Measurements from ENCODE around the gene SERTAD2. TPM values are rescaled to one million over a fixed set of nuclear protein-coding genes. Genes with fewer than 3 reads are reported as not detected.
A peak's percentile ranks its signal among the peaks of the same experiment; 100 is the strongest.

Gene SERTAD2
- total RNA-seq, 1 donor from 2014 or later, result 19.1 TPM

DNA sequence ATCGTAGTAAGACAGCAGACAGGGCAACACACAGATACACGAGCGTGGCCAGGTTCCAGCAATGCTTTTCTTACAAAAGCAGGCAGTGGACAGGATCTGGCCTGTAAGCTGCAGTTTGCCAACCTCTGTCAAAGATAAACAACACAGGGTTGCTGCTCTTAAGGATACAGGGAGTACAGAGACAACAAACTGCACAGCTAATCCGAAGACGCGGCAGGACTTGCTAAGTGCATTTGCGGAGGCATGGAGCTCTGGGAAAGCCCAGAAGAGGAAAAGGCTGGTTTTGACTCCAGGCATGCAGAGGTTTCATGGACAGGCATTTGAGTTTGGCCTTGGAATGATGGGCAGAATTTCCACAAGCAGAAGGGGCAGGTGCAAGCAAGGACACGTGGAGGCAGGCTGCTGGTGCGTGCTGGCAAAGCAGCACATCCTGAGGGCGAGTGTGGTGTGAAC lies 24.4 kb downstream of the SERTAD2 start:
- no peak overlapping the region for H2AFZ ChIP-seq (replicated peaks)
- H3K36me3 ChIP-seq, result no peaks in the 10 kb centered on the region
- Mint-ChIP-seq H3K36me3 (peaks cover 9% of the 10 kb centered on the region), H3K4me1 (peaks cover 67% of the 10 kb centered on the region), H3K9me3 (no peaks in the 10 kb centered on the region), H3K27me3 (ENCODE audit: insufficient read depth, low read depth) (peaks cover 4% of the 10 kb centered on the region), H3K27ac (peak overlapping the region; percentile 17), H3K4me3 (no peak overlapping the region)
- H3F3A ChIP-seq (ENCODE audit: low read depth), result peaks cover 31% of the 10 kb centered on the region
- H3K4me3 ChIP-seq, result no peak overlapping the region
- peaks cover 56% of the 10 kb centered on the region for H3K4me1 ChIP-seq
- H3K9me3 ChIP-seq (ENCODE audit: low read depth), result no peaks in the 10 kb centered on the region
- no peak for DNase-seq (ENCODE audit: low spot score)
- H3K4me2 ChIP-seq, result no peak overlapping the region
- H3K27me3 ChIP-seq, result no peaks in the 10 kb centered on the region
- H3K27ac ChIP-seq, result no peak overlapping the region
- H4K20me1 ChIP-seq (ENCODE audit: low read depth), result peaks cover 8% of the 10 kb centered on the region
- no peak for TF ChIP-seq EZH2 (IDR thresholded peaks at IDR 0.05)
- TF ChIP-seq EZH2phosphoT487 (IDR thresholded peaks at IDR 0.05), result no peak
- TF ChIP-seq, protein P1, sequence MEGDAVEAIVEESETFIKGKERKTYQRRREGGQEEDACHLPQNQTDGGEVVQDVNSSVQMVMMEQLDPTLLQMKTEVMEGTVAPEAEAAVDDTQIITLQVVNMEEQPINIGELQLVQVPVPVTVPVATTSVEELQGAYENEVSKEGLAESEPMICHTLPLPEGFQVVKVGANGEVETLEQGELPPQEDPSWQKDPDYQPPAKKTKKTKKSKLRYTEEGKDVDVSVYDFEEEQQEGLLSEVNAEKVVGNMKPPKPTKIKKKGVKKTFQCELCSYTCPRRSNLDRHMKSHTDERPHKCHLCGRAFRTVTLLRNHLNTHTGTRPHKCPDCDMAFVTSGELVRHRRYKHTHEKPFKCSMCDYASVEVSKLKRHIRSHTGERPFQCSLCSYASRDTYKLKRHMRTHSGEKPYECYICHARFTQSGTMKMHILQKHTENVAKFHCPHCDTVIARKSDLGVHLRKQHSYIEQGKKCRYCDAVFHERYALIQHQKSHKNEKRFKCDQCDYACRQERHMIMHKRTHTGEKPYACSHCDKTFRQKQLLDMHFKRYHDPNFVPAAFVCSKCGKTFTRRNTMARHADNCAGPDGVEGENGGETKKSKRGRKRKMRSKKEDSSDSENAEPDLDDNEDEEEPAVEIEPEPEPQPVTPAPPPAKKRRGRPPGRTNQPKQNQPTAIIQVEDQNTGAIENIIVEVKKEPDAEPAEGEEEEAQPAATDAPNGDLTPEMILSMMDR (IDR thresholded peaks at IDR 0.05), result no peak
- H3K9ac ChIP-seq, result no peak overlapping the region
- H3K79me2 ChIP-seq (ENCODE audit: low read depth), result peaks cover 18% of the 10 kb centered on the region

DNA sequence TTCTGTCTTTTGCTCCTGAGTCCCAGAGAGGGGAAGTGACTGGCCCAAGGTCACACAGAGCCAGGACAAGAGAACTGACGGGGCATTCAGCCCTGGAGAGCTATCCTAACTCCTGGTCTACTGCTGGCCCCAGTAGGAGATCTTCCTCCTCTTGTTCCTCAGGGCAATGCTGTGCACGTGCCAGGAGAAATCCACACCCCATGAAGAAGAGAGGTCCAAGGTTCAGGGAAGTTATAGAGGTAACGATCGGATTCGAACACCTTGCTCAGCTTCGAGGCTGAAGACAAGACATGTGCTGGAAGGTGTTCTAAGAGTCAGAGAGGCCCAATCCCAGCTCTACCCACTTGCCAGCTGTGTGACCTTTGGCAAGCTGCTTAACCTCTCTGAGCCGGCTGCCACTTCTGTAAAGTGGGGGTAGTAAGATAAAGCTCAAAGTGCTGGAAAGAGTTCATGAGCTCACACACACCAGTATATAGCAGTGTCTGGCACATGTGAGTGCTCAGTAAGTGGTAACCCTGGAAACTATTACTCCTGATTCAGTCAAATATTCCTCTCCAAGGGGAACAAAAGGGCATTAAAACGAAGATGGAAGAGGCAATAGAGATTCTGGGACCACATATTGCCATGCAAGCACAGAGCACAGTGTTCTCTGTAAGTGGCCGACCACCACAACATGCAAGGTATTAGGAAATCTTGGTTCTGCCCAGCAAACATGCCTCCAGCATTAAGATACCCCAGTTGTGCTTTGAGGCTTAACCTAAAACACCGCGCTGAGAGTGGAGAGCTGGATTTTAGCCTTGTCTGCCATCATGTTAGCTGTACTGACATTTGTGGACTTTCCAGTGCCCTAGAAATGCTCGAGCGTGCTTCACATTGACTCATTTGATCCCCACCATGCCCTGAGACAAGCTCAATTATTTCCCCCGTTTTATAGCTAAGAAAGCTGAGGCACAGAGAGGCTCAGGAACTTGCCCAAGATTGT lies 25.6 kb downstream of the SERTAD2 start:
- no peak overlapping the region for H2AFZ ChIP-seq (replicated peaks)
- TF ChIP-seq EZH2 (IDR thresholded peaks at IDR 0.05) (no peak), EZH2phosphoT487 (IDR thresholded peaks at IDR 0.05) (no peak)
- TF ChIP-seq, protein P1 (IDR thresholded peaks at IDR 0.05), result no peak
- peak overlapping the region; percentile 65 for H3K4me2 ChIP-seq
- H3K9me3 Mint-ChIP-seq, result no peaks in the 10 kb centered on the region
- H3K27ac Mint-ChIP-seq, result peak overlapping the region; percentile 79
- H3K27me3 ChIP-seq, result no peaks in the 10 kb centered on the region
- H3K79me2 ChIP-seq (ENCODE audit: low read depth), result peaks cover 9% of the 10 kb centered on the region
- H3K9me3 ChIP-seq (ENCODE audit: low read depth), result no peaks in the 10 kb centered on the region
- H3K36me3 Mint-ChIP-seq, result peaks cover 4% of the 10 kb centered on the region
- no peak for DNase-seq (ENCODE audit: low spot score)
- H3K36me3 ChIP-seq, result no peaks in the 10 kb centered on the region
- peaks cover 4% of the 10 kb centered on the region for H3K27me3 Mint-ChIP-seq (ENCODE audit: insufficient read depth, low read depth)
- no peak overlapping the region for H3K9ac ChIP-seq
- H3K27ac ChIP-seq, result peak overlapping the region; percentile 37
- H3K4me3 ChIP-seq, result no peak overlapping the region
- H3K4me1 ChIP-seq, result peaks cover 54% of the 10 kb centered on the region
- H3F3A ChIP-seq (ENCODE audit: low read depth), result peaks cover 33% of the 10 kb centered on the region
- peaks cover 2% of the 10 kb centered on the region for H4K20me1 ChIP-seq (ENCODE audit: low read depth)
- H3K4me3 Mint-ChIP-seq, result no peak overlapping the region
- peaks cover 61% of the 10 kb centered on the region for H3K4me1 Mint-ChIP-seq

DNA sequence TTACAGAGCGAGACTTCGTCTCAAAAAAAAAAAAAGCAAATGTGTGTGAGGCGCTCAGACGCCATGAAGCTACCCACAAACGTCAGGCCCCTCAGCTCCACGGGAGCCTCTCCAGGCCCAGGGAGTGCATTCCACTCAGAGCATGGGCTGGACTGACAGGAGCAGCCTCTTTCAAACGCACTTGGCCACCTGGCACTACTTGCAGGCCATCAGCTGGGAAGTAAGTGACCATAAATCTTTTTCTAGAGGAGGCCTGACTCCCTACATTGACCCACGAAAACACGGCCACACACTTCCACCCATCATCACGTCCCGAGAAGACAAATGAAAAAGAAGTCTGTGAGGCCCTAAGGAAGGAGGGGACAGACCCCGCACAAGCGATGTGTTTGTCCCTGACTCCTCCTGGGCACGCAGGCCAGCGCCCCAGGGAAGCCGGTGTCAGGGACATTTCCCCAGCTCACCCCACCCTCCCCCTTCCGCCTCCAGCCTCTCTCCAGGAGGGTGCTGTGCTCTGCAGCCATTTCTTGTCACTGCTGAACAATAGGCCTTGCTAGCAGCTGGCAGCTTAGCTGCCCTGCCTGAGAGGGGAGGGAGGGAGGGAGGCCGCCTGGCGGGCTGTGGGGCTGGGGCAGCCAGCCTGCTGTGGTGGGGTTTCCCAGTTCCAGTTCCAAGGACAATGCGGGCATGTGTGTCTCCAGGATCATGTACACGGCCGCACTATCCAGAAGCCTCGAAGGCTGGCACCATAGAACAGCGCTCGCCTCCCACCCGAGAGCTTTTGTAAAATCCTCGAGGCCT lies 26.6 kb downstream of the SERTAD2 start:
- Mint-ChIP-seq H3K27me3 (ENCODE audit: insufficient read depth, low read depth) (peaks cover 4% of the 10 kb centered on the region), H3K4me1 (peaks cover 63% of the 10 kb centered on the region), H3K27ac (peak overlapping the region; percentile 89), H3K9me3 (no peaks in the 10 kb centered on the region), H3K36me3 (peaks cover 4% of the 10 kb centered on the region), H3K4me3 (peak overlapping the region; percentile 48)
- no peaks in the 10 kb centered on the region for H3K9me3 ChIP-seq (ENCODE audit: low read depth)
- H3K4me2 ChIP-seq, result peak overlapping the region; percentile 65
- H3K9ac ChIP-seq, result no peak overlapping the region
- no peaks in the 10 kb centered on the region for H3K36me3 ChIP-seq
- H3K4me3 ChIP-seq, result no peak overlapping the region
- no peaks in the 10 kb centered on the region for H3K27me3 ChIP-seq
- peaks cover 54% of the 10 kb centered on the region for H3K4me1 ChIP-seq
- no peak overlapping the region for H2AFZ ChIP-seq (replicated peaks)
- peaks cover 5% of the 10 kb centered on the region for H3K79me2 ChIP-seq (ENCODE audit: low read depth)
- H4K20me1 ChIP-seq (ENCODE audit: low read depth), result no peaks in the 10 kb centered on the region
- peaks cover 42% of the 10 kb centered on the region for H3F3A ChIP-seq (ENCODE audit: low read depth)
- TF ChIP-seq, protein P1 (IDR thresholded peaks at IDR 0.05), result peak; percentile 30
- TF ChIP-seq EZH2 (IDR thresholded peaks at IDR 0.05) (no peak), EZH2phosphoT487 (IDR thresholded peaks at IDR 0.05) (no peak)
- peak overlapping the region; percentile 86 for H3K27ac ChIP-seq
- peak; percentile 86 for DNase-seq (ENCODE audit: low spot score)

Data from neural progenitor cell (in vitro differentiated cells).